ENCODE results near the gene TTC29. TPM values are rescaled to one million over a fixed set of nuclear protein-coding genes. Genes with fewer than 3 reads are reported as not detected.
A peak's percentile ranks its signal among the peaks of the same experiment; 100 is the strongest.

Gene TTC29, protein sequence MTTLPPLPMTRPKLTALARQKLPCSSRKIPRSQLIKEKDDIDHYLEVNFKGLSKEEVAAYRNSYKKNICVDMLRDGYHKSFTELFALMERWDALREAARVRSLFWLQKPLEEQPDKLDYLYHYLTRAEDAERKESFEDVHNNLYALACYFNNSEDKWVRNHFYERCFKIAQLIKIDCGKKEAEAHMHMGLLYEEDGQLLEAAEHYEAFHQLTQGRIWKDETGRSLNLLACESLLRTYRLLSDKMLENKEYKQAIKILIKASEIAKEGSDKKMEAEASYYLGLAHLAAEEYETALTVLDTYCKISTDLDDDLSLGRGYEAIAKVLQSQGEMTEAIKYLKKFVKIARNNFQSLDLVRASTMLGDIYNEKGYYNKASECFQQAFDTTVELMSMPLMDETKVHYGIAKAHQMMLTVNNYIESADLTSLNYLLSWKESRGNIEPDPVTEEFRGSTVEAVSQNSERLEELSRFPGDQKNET
- total RNA-seq (2021) (0.09 to 0.16 TPM in 2 of 3 replicates, not detected in the other), Bru-seq, nascent RNA (percentile 16 among the genes with signal in this experiment)
- long read RNA-seq, experiment 1, result 0 reads
- long read RNA-seq, experiment 2, partial matches to known transcripts, result 0 of 1 reads
- long read RNA-seq, experiment 2, other reads (novel, unspliced or antisense), result 1 of 1 reads
- long read RNA-seq, experiment 3, partial matches to known transcripts, result 0 of 2 reads
- long read RNA-seq, experiment 3, other reads (novel, unspliced or antisense), result 0 of 2 reads

DNA sequence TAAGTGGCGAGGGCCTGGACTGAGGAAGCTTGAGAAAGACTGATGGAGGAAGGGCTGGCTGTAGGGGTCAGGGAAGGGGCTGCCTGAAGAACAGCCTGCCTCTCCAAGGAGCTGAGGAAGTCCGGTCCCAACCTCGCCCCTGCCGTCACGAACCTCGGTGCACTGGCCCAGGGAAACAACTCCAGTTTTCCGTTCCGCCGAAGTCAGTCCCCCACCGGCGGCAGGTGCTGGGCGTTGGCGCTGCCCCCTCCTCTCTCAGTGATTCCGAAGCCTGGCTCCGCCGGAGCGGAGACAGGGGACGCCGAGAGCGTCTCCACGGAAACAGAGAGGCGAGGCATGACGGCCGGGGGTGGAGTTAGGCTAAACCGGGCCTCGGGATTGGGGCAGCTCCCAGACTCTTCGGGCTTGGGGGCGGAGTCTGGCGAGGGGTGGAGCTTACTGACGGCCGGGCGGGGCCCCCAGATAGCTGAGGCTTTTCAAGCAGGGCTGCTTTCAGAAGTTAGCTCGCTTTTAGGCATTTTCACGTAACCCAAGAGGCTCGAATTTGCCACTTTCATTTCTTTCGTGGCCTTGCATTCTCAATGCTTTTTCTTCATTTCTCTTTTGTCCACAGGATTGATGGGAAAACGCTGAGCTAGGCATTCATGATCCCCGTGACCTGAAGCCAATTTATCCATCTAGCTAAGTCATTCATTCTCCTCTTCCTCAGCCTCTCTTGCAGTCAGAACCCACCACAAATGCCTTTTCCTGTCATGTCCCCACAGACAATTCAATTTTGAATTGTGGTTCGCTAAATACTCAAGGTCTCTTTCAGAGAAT is at the start of gene TTC29:
Gene TTC29 (minus strand): TSS at position 309 of the 819 bp plus-strand sequence. CDS start 5,969 bp downstream, outside the sequence.
- peak; percentile 100 for ATAC-seq
- ChIA-PET CTCF (interaction anchor here (0.7 to 1.2 kb wide), 4 partner anchors 60 to 573 kb away, joined by 3 to 10 read pairs (median 5); no protein-coding TSS in a partner anchor), POLR2A (no interaction called here)
- H3K4me1 Mint-ChIP-seq, result peaks cover 44% of the 10 kb centered on the region
- no peak for TF ChIP-seq ETV6 (CRISPR knock-in tag; IDR thresholded peaks at IDR 0.05)
- 0 out of 2 replicates have a peak, but pooled peaks have one; percentile 11 for TF ChIP-seq ZNF232 (CRISPR knock-in tag; IDR thresholded peaks at IDR 0.05)
- TF ChIP-seq SP1 (CRISPR knock-in tag; conservative IDR thresholded peaks at IDR 0.05), result peak; percentile 57; the same call in 1 of the 2 replicates
- TF ChIP-seq FOXP1 (CRISPR knock-in tag; IDR thresholded peaks at IDR 0.05; ENCODE audit: borderline replicate concordance), result peak; percentile 28; the same call in 1 of the 2 replicates
- no peaks in the 10 kb centered on the region for H3K9me3 Mint-ChIP-seq
- DNase-seq (ENCODE audit: low spot score), result peak; percentile 98
- H3K27me3 Mint-ChIP-seq (ENCODE audit: low read depth), result peaks cover 32% of the 10 kb centered on the region
- no peak within 1 kb of the TSS for H3K27ac Mint-ChIP-seq
- H3K4me3 Mint-ChIP-seq, result peak within 1 kb of the TSS; percentile 72
- H3K36me3 Mint-ChIP-seq, result no peaks in the 10 kb centered on the region

DNA sequence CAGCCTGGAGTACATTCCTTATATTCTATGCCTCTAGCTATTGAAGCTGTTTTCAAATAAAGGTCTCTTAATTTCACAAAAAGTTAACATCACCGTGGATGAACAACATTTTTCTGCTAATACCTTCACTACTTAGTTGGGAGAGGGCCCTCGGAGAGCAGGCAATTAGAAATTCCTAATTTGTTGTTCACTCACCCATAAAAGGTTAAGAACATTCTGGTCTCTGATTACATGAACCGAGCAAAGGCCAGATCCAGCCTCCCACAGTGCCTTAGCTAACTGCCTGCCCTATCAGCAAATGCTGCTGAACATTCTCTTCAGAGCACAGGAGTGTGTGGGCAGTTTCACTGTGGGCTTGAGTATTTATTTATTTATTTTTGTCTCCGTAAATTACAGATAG is 36.0 kb upstream of the TTC29 start:
- no peak; the same call in 1 of the 2 replicates for ATAC-seq
- no peak overlapping the region for H3K4me3 Mint-ChIP-seq
- H3K27me3 Mint-ChIP-seq (ENCODE audit: low read depth), result no peaks in the 10 kb centered on the region
- no peak overlapping the region for H3K27ac Mint-ChIP-seq
- H3K36me3 Mint-ChIP-seq, result no peaks in the 10 kb centered on the region
- DNase-seq (ENCODE audit: low spot score), result no peak
- ChIA-PET CTCF (no interaction called here), POLR2A (no interaction called here)
- TF ChIP-seq, protein P1, sequence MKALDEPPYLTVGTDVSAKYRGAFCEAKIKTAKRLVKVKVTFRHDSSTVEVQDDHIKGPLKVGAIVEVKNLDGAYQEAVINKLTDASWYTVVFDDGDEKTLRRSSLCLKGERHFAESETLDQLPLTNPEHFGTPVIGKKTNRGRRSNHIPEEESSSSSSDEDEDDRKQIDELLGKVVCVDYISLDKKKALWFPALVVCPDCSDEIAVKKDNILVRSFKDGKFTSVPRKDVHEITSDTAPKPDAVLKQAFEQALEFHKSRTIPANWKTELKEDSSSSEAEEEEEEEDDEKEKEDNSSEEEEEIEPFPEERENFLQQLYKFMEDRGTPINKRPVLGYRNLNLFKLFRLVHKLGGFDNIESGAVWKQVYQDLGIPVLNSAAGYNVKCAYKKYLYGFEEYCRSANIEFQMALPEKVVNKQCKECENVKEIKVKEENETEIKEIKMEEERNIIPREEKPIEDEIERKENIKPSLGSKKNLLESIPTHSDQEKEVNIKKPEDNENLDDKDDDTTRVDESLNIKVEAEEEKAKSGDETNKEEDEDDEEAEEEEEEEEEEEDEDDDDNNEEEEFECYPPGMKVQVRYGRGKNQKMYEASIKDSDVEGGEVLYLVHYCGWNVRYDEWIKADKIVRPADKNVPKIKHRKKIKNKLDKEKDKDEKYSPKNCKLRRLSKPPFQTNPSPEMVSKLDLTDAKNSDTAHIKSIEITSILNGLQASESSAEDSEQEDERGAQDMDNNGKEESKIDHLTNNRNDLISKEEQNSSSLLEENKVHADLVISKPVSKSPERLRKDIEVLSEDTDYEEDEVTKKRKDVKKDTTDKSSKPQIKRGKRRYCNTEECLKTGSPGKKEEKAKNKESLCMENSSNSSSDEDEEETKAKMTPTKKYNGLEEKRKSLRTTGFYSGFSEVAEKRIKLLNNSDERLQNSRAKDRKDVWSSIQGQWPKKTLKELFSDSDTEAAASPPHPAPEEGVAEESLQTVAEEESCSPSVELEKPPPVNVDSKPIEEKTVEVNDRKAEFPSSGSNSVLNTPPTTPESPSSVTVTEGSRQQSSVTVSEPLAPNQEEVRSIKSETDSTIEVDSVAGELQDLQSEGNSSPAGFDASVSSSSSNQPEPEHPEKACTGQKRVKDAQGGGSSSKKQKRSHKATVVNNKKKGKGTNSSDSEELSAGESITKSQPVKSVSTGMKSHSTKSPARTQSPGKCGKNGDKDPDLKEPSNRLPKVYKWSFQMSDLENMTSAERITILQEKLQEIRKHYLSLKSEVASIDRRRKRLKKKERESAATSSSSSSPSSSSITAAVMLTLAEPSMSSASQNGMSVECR (CRISPR knock-in tag; IDR thresholded peaks at IDR 0.05; ENCODE audit: borderline replicate concordance), result no peak
- TF ChIP-seq ZNF138 (CRISPR knock-in tag; conservative IDR thresholded peaks at IDR 0.05), result no peak
- no peak for TF ChIP-seq ZNF121 (CRISPR knock-in tag; IDR thresholded peaks at IDR 0.05)
- TF ChIP-seq JUN (CRISPR knock-in tag; IDR thresholded peaks at IDR 0.05), result no peak
- no peak for TF ChIP-seq JAZF1 (CRISPR knock-in tag; IDR thresholded peaks at IDR 0.05)
- H3K4me1 Mint-ChIP-seq, result peaks cover 4% of the 10 kb centered on the region; the same call in 1 of the 2 replicates
- H3K9me3 Mint-ChIP-seq, result no peaks in the 10 kb centered on the region

DNA sequence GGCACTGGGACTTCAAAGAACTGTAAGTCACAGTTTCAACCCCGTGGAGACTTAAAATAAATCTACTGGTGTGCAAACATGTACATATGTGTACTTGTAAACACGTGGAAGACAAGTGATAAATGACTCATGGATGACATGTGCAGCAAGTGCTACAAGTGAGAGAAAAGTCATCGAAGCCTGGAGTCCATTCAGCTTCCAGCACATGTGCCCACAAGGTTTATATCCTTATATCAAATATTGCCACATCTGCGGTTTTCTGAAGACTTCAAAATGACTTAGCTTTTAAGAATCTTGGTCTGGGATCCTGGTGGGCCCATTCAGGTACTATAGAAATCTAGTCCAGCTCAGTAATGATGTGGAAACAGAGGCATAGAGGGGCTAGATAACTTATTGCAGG is 33.0 kb upstream of the TTC29 start:
- Mint-ChIP-seq H3K36me3 (no peaks in the 10 kb centered on the region), H3K27me3 (ENCODE audit: low read depth) (no peaks in the 10 kb centered on the region), H3K9me3 (no peaks in the 10 kb centered on the region), H3K4me3 (no peak overlapping the region), H3K27ac (no peak overlapping the region), H3K4me1 (peaks cover 20% of the 10 kb centered on the region)
- CTCF ChIA-PET, result no interaction called here
- DNase-seq (ENCODE audit: low spot score), result no peak
- ATAC-seq, result no peak
- POLR2A ChIA-PET, result no interaction called here
- no peak for TF ChIP-seq ATF1 (CRISPR knock-in tag; IDR thresholded peaks at IDR 0.05)
- TF ChIP-seq IRF2 (CRISPR knock-in tag; IDR thresholded peaks at IDR 0.05; ENCODE audit: borderline replicate concordance, low read depth), result no peak
- TF ChIP-seq JUN (CRISPR knock-in tag; IDR thresholded peaks at IDR 0.05), result no peak
- TF ChIP-seq, protein P2, sequence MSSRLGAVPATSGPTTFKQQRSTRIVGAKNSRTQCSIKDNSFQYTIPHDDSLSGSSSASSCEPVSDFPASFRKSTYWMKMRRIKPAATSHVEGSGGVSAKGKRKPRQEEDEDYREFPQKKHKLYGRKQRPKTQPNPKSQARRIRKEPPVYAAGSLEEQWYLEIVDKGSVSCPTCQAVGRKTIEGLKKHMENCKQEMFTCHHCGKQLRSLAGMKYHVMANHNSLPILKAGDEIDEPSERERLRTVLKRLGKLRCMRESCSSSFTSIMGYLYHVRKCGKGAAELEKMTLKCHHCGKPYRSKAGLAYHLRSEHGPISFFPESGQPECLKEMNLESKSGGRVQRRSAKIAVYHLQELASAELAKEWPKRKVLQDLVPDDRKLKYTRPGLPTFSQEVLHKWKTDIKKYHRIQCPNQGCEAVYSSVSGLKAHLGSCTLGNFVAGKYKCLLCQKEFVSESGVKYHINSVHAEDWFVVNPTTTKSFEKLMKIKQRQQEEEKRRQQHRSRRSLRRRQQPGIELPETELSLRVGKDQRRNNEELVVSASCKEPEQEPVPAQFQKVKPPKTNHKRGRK (CRISPR knock-in tag; IDR thresholded peaks at IDR 0.05; ENCODE audit: borderline replicate concordance), result no peak
- no peak for TF ChIP-seq GTF2I (CRISPR knock-in tag; conservative IDR thresholded peaks at IDR 0.05)
- TF ChIP-seq HMGA2 (CRISPR knock-in tag; IDR thresholded peaks at IDR 0.05), result no peak
- TF ChIP-seq, protein P3, sequence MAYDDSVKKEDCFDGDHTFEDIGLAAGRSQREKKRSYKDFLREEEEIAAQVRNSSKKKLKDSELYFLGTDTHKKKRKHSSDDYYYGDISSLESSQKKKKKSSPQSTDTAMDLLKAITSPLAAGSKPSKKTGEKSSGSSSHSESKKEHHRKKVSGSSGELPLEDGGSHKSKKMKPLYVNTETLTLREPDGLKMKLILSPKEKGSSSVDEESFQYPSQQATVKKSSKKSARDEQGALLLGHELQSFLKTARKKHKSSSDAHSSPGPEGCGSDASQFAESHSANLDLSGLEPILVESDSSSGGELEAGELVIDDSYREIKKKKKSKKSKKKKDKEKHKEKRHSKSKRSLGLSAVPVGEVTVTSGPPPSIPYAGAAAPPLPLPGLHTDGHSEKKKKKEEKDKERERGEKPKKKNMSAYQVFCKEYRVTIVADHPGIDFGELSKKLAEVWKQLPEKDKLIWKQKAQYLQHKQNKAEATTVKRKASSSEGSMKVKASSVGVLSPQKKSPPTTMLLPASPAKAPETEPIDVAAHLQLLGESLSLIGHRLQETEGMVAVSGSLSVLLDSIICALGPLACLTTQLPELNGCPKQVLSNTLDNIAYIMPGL (CRISPR knock-in tag; IDR thresholded peaks at IDR 0.05), result no peak
- TF ChIP-seq, protein P4, sequence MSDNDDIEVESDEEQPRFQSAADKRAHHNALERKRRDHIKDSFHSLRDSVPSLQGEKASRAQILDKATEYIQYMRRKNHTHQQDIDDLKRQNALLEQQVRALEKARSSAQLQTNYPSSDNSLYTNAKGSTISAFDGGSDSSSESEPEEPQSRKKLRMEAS (CRISPR knock-in tag; IDR thresholded peaks at IDR 0.05), result no peak
- no peak for TF ChIP-seq ZBTB21 (CRISPR knock-in tag; IDR thresholded peaks at IDR 0.05; ENCODE audit: borderline replicate concordance)
- TF ChIP-seq, protein P5, sequence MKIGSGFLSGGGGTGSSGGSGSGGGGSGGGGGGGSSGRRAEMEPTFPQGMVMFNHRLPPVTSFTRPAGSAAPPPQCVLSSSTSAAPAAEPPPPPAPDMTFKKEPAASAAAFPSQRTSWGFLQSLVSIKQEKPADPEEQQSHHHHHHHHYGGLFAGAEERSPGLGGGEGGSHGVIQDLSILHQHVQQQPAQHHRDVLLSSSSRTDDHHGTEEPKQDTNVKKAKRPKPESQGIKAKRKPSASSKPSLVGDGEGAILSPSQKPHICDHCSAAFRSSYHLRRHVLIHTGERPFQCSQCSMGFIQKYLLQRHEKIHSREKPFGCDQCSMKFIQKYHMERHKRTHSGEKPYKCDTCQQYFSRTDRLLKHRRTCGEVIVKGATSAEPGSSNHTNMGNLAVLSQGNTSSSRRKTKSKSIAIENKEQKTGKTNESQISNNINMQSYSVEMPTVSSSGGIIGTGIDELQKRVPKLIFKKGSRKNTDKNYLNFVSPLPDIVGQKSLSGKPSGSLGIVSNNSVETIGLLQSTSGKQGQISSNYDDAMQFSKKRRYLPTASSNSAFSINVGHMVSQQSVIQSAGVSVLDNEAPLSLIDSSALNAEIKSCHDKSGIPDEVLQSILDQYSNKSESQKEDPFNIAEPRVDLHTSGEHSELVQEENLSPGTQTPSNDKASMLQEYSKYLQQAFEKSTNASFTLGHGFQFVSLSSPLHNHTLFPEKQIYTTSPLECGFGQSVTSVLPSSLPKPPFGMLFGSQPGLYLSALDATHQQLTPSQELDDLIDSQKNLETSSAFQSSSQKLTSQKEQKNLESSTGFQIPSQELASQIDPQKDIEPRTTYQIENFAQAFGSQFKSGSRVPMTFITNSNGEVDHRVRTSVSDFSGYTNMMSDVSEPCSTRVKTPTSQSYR (CRISPR knock-in tag; IDR thresholded peaks at IDR 0.05), result no peak
